ENCODE results near the gene NUP62CL.

GRCh38 chrX:107207943-107208342 lies 1.7 kb upstream of the NUP62CL start:
- no peak for TF ChIP-seq POLR2A (IDR thresholded peaks at IDR 0.05; ENCODE audit: low read length)
- TF ChIP-seq GATA1 (IDR thresholded peaks at IDR 0.05; ENCODE audit: low read depth, low read length): no peak

All from erythroblast (primary cell).